ENCODE results near the gene TMEM229B. TPM values are rescaled to one million over a fixed set of nuclear protein-coding genes. Genes with fewer than 3 reads are reported as not detected.

The TMEM229B gene
- total RNA-seq, result 1 to 10 TPM in 3 of 6 experiments, under 1 TPM in 3; 0.06 to 1.8 (median 1.2) TPM
- long read RNA-seq, partial matches to known transcripts, result 0 of 1 reads
- long read RNA-seq, other reads (novel, unspliced or antisense), result 1 of 1 reads

DNA sequence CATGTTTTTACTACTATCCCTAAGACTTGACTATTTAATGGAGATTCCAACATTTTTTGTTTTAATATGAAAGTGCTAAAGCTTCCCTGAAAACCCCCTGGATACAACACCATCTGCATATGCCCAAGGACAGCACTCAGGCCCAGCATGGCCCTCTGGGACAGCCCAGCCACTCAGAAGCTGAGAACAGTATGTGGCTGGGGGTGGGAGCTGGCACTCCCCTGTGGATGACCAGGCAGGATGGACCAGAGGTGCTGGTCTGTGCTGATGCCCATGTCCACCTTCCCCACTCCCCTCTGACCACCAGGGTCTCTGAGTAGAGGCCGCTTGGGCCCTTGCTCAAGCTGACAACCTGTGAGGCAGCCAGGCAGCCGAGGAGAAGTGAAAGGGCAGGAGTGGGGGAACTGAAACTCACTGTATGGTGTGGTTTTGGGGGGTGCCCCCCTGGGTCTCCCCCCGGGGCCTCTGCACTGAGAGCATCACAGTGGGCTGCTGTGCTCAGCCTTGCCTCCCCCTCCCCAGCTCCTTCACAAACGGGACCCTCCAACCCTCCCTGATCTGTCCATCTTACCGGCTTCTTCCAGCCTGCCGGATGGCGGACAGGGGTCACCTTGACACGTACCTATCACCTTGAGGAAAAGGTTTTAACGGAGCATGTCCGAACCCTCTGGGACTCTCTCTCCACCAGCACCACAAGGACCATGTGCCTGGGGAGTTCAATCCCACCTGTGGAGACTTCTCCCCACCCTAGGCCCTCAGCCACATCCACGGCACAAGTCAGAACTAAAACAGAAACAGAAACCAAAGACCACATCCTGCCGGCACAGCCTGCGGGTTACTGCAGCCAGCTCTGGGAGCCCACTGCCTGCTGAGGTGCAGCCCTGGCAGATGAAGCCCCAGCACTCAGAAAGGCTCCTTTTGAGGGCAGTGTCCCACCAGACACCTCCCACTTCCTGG, at the start of gene TMEM229B:
Gene TMEM229B, minus strand, starts transcription at position 785 of the 957 bp plus-strand sequence. CDS start 14,798 bp downstream, outside the sequence.
- Histone ChIP-seq H3K27me3 (no peaks in the 10 kb centered on the region), H3K36me3 (no peaks in the 10 kb centered on the region), H3K4me1 (no peaks in the 10 kb centered on the region), H3K27ac (peak within 1 kb of the TSS; percentile 21 to 56 (median 52)), H3K4me3 (peak within 1 kb of the TSS; percentile 30 to 35 (median 34)), H3K9me3 (peaks cover 0 to 1% (median 0%) of the 10 kb centered on the region in 4 donors)
- ATAC-seq (peak; percentile 80 to 91 (median 86)), DNase-seq (peak; percentile 49 to 61 (median 49))
- intact Hi-C loops (cut with DNase I), result no loop called here
- WGBS (ENCODE audit: insufficient coverage, low coverage, low lambda C conversion rate, missing lambda C conversion rate), result 24% methylated on average over 9 of the region's 13 CpGs
- TF ChIP-seq, protein P1, sequence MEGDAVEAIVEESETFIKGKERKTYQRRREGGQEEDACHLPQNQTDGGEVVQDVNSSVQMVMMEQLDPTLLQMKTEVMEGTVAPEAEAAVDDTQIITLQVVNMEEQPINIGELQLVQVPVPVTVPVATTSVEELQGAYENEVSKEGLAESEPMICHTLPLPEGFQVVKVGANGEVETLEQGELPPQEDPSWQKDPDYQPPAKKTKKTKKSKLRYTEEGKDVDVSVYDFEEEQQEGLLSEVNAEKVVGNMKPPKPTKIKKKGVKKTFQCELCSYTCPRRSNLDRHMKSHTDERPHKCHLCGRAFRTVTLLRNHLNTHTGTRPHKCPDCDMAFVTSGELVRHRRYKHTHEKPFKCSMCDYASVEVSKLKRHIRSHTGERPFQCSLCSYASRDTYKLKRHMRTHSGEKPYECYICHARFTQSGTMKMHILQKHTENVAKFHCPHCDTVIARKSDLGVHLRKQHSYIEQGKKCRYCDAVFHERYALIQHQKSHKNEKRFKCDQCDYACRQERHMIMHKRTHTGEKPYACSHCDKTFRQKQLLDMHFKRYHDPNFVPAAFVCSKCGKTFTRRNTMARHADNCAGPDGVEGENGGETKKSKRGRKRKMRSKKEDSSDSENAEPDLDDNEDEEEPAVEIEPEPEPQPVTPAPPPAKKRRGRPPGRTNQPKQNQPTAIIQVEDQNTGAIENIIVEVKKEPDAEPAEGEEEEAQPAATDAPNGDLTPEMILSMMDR (IDR thresholded peaks at IDR 0.05), result no peak
- TF ChIP-seq POLR2A (IDR thresholded peaks at IDR 0.05), result no peak

- DNase-seq (no peak), ATAC-seq (no peak)
- Histone ChIP-seq H3K4me1 (peaks cover 0 to 5% (median 0%) of the 10 kb centered on the region in 4 donors), H3K36me3 (no peaks in the 10 kb centered on the region), H3K27ac (no peak overlapping the region), H3K27me3 (no peaks in the 10 kb centered on the region), H3K4me3 (no peak overlapping the region), H3K9me3 (no peaks in the 10 kb centered on the region)
- intact Hi-C loops (cut with DNase I), result no loop called here
- TF ChIP-seq POLR2A (IDR thresholded peaks at IDR 0.05), result no peak
- TF ChIP-seq, protein P1 (IDR thresholded peaks at IDR 0.05), result no peak
- 75% methylated on average over 3 of the region's 3 CpGs for WGBS (ENCODE audit: insufficient coverage, low coverage, low lambda C conversion rate, missing lambda C conversion rate)
These were observed 49.2 kb upstream of the TMEM229B start for GRCh38 chr14:67537736-67538135.

- Histone ChIP-seq H3K9me3 (no peaks in the 10 kb centered on the region), H3K27ac (no peak overlapping the region), H3K27me3 (no peaks in the 10 kb centered on the region), H3K4me3 (no peak overlapping the region), H3K36me3 (no peaks in the 10 kb centered on the region), H3K4me1 (peaks cover 0 to 5% (median 2%) of the 10 kb centered on the region in 4 donors)
- intact Hi-C loops (cut with DNase I), result no loop called here
- WGBS (ENCODE audit: insufficient coverage, low coverage, low lambda C conversion rate, missing lambda C conversion rate), result 81% methylated on average over 4 of the region's 4 CpGs
- DNase-seq (no peak), ATAC-seq (no peak)
- TF ChIP-seq, protein P1 (IDR thresholded peaks at IDR 0.05), result no peak
- no peak for TF ChIP-seq POLR2A (IDR thresholded peaks at IDR 0.05)
These were observed 47.6 kb upstream of the TMEM229B start for GRCh38 chr14:67536087-67536486.

GRCh38 chr14:67533754-67534085, 45.2 kb upstream of the TMEM229B start:
- Histone ChIP-seq H3K9me3 (no peaks in the 10 kb centered on the region), H3K36me3 (no peaks in the 10 kb centered on the region), H3K27ac (no peak overlapping the region), H3K4me3 (peak overlapping the region; percentile 56 to 64 (median 63)), H3K4me1 (peaks cover 0 to 5% (median 2%) of the 10 kb centered on the region in 4 donors), H3K27me3 (no peaks in the 10 kb centered on the region)
- DNase-seq (no peak), ATAC-seq (no peak)
- TF ChIP-seq, protein P1 (IDR thresholded peaks at IDR 0.05), result no peak
- no peak for TF ChIP-seq POLR2A (IDR thresholded peaks at IDR 0.05)
- intact Hi-C loops (cut with DNase I), result no loop called here
- WGBS (ENCODE audit: insufficient coverage, low coverage, low lambda C conversion rate, missing lambda C conversion rate), result 66% methylated on average over 5 of the region's 6 CpGs

Measured in right lobe of liver (tissue), 6 donors.